H1 (cell line): ENCODE results near the gene RHOC. TPM values are rescaled to one million over a fixed set of nuclear protein-coding genes. Genes with fewer than 3 reads are reported as not detected.

Experiments used
- CTCF ChIA-PET: fragments of 300-600 bp; sonication (Branson Sonifier 250); formaldehyde crosslinking; loops from one replicate; lab custom pipeline; 2021; ENCODE audit not compliant: partially characterized antibody; lab: Charles Lee
- POLR2A ChIA-PET: fragments of 300-600 bp; sonication (Branson Sonifier 250); formaldehyde crosslinking; loops from one replicate; lab custom pipeline; 2021; ENCODE audit warnings: inconsistent platforms; ENCODE audit not compliant: partially characterized antibody; lab: Charles Lee
- DNase-seq, 2 experiments: peaks; one replicate each; pipeline versions ENCODE4 v3.0.0 to v3.0.0-alpha.2; 2010 to 2022; ENCODE audit warnings: low spot score in 2 of 2, low read depth in 1 of 2, mixed read lengths in 1 of 2
- FAIRE-seq: peaks from 2 replicates; lab custom pipeline; 2011; peaks lifted over from hg19 to GRCh38; lab: Jason Lieb, UNC
- H2AFZ ChIP-seq: 2 replicates; pipeline ENCODE4 v1.8.1; 2012; ENCODE audit warnings: low read length, inconsistent platforms
- H2AK5ac ChIP-seq: 2 replicates; pipeline ENCODE4 v1.6.1; 2013; ENCODE audit warnings: low read depth, low read length
- H2BK120ac ChIP-seq: replicated peaks from 2 replicates; pipeline ENCODE3; 2013; ENCODE audit warnings: low read depth, low read length, inconsistent platforms
- H2BK12ac ChIP-seq: 2 replicates; pipeline ENCODE4 v1.6.1; 2013; ENCODE audit warnings: low read depth, low read length
- H2BK15ac ChIP-seq: 2 replicates; pipeline ENCODE4 v1.6.1; 2013; ENCODE audit warnings: low read length
- H2BK20ac ChIP-seq: 2 replicates; pipeline ENCODE4 v1.6.1; 2013; ENCODE audit warnings: low read length
- H2BK5ac ChIP-seq: 2 replicates; pipeline ENCODE4 v1.6.1; 2013; ENCODE audit warnings: low read depth, low read length
- H3K14ac ChIP-seq: 2 replicates; pipeline ENCODE4 v1.6.1; 2013; ENCODE audit warnings: inconsistent platforms; ENCODE audit not compliant: insufficient read length
- H3K18ac ChIP-seq: 2 replicates; pipeline ENCODE4 v1.6.1; 2013; ENCODE audit warnings: low read length; ENCODE audit errors: extremely low read depth
- H3K23ac ChIP-seq: 2 replicates; pipeline ENCODE4 v1.6.1; 2013; ENCODE audit warnings: inconsistent platforms; ENCODE audit not compliant: insufficient read length
- H3K23me2 ChIP-seq: 2 replicates; pipeline ENCODE4 v1.6.1; 2013; ENCODE audit warnings: low read depth, low read length
- H3K27ac ChIP-seq: 2 replicates; pipeline ENCODE4 v1.6.1; 2011; ENCODE audit warnings: low read depth, low read length, inconsistent platforms
- H3K27me3 ChIP-seq, 4 experiments: replicated peaks in 1 of 4; 1 replicate in 1 of 4; 2 replicates in 3 of 4; pipeline versions ENCODE4 v1.6.1 to v1.8.1; 2011 to 2013; ENCODE audit warnings: low read length in 3 of 4, mild to moderate bottlenecking in 3 of 4, inconsistent platforms in 2 of 4, mixed read lengths in 2 of 4, moderate library complexity in 1 of 4; ENCODE audit not compliant: control insufficient read depth in 3 of 4, insufficient read depth in 3 of 4; ENCODE audit errors: extremely low read depth in 1 of 4
- H3K36me3 ChIP-seq, 4 experiments: 2 replicates each; pipeline versions ENCODE4 v1.6.1 to v1.8.1; 2011 to 2013; ENCODE audit warnings: mild to moderate bottlenecking in 4 of 4, low read length in 3 of 4, moderate library complexity in 2 of 4, control low read depth in 1 of 4, inconsistent platforms in 1 of 4; ENCODE audit not compliant: insufficient read depth in 4 of 4, control insufficient read depth in 2 of 4
- H3K4ac ChIP-seq: replicated peaks from 2 replicates; pipeline ENCODE3; 2013; ENCODE audit warnings: low read length, low read depth, mixed read lengths, inconsistent platforms; ENCODE audit not compliant: insufficient read length
- H3K4me1 ChIP-seq, 4 experiments: replicated peaks in 1 of 4; 1 replicate in 1 of 4; 2 replicates in 3 of 4; pipeline versions ENCODE4 v1.6.1 to v1.8.1; 2011 to 2013; ENCODE audit warnings: low read length in 3 of 4, inconsistent platforms in 2 of 4, mixed read lengths in 1 of 4; ENCODE audit not compliant: insufficient read depth in 4 of 4, control insufficient read depth in 3 of 4
- H3K4me2 ChIP-seq, 2 experiments: 2 replicates each; pipeline versions ENCODE4 v1.6.1 to v1.8.1; 2011 to 2013; ENCODE audit warnings: low read depth in 2 of 2, low read length in 2 of 2, control low read depth in 1 of 2, inconsistent platforms in 1 of 2, mild to moderate bottlenecking in 1 of 2; ENCODE audit not compliant: insufficient read depth in 1 of 2
- H3K4me3 ChIP-seq, 4 experiments: fragments of 200-600, 300-600 bp in 1 of 4; sonication (generic), shearing (Covaris generic), sonication (Bioruptor Twin) in 1 of 4; 2 replicates each; pipeline versions ENCODE4 v1.5.1 to v1.8.1; 2011 to 2016; ENCODE audit warnings: low read length in 4 of 4, low read depth in 3 of 4, control low read depth in 2 of 4, inconsistent platforms in 2 of 4, mild to moderate bottlenecking in 2 of 4, mixed read lengths in 1 of 4, moderate library complexity in 1 of 4; ENCODE audit not compliant: insufficient read depth in 2 of 4; ENCODE audit errors: extremely low read depth in 1 of 4
- H3K56ac ChIP-seq: replicated peaks from 2 replicates; pipeline ENCODE3; 2013; ENCODE audit warnings: low read depth, mild to moderate bottlenecking, mixed read lengths, low read length, inconsistent platforms; ENCODE audit not compliant: insufficient read length
- H3K79me1 ChIP-seq: 2 replicates; pipeline ENCODE4 v1.6.1; 2013; ENCODE audit warnings: low read depth, low read length, control low read depth
- H3K79me2 ChIP-seq, 2 experiments: 2 replicates each; pipeline versions ENCODE4 v1.6.1 to v1.8.1; 2012 to 2013; ENCODE audit warnings: low read length in 2 of 2, mild to moderate bottlenecking in 2 of 2, inconsistent platforms in 1 of 2; ENCODE audit not compliant: insufficient read depth in 2 of 2, control insufficient read depth in 1 of 2
- H3K9ac ChIP-seq, 4 experiments: replicated peaks in 1 of 4; 1 replicate in 1 of 4; 2 replicates in 3 of 4; pipeline versions ENCODE4 v1.6.1 to v1.8.1; 2011 to 2013; ENCODE audit warnings: low read depth in 3 of 4, low read length in 3 of 4, control low read depth in 2 of 4, mild to moderate bottlenecking in 2 of 4, moderate library complexity in 2 of 4, inconsistent platforms in 1 of 4; ENCODE audit errors: extremely low read depth in 1 of 4
- H3K9me3 ChIP-seq, 2 experiments: 2 replicates each; pipeline versions ENCODE4 v1.6.1 to v1.8.1; 2012 to 2013; ENCODE audit warnings: mild to moderate bottlenecking in 2 of 2, moderate library complexity in 2 of 2, control low read depth in 1 of 2, inconsistent platforms in 1 of 2, low read depth in 1 of 2, low read length in 1 of 2, mixed read lengths in 1 of 2; ENCODE audit not compliant: insufficient read depth in 2 of 2
- H4K20me1 ChIP-seq, 2 experiments: replicated peaks in 1 of 2; 2 replicates each; pipeline versions ENCODE3 to v1.8.1; 2011 to 2013; ENCODE audit warnings: inconsistent platforms in 2 of 2, low read length in 2 of 2, mild to moderate bottlenecking in 1 of 2; ENCODE audit not compliant: insufficient read depth in 2 of 2, control insufficient read depth in 1 of 2
- H4K5ac ChIP-seq: 2 replicates; pipeline ENCODE4 v1.6.1; 2013; ENCODE audit warnings: low read length, low read depth, mixed read lengths, inconsistent platforms; ENCODE audit not compliant: insufficient read length
- H4K8ac ChIP-seq: 2 replicates; pipeline ENCODE4 v1.8.0; 2013; ENCODE audit warnings: mild to moderate bottlenecking, moderate library complexity, low read length, inconsistent platforms; ENCODE audit not compliant: insufficient read depth; ENCODE audit errors: extremely low read depth
- H4K91ac ChIP-seq: replicated peaks from 2 replicates; pipeline ENCODE3; 2013; ENCODE audit warnings: low read length, mixed read lengths, inconsistent platforms; ENCODE audit not compliant: insufficient read length
- MAFK ChIP-seq: IDR thresholded peaks from 2 replicates; pipeline ENCODE4 v1.6.1; 2012; ENCODE audit warnings: low read depth, mild to moderate bottlenecking, improper control_type of control experiment, low read length
- RBBP5 ChIP-seq: IDR thresholded peaks from 2 replicates; pipeline ENCODE4 v1.7.1; 2012; ENCODE audit warnings: low read depth, mild to moderate bottlenecking, inconsistent platforms, low read length, moderate library complexity, borderline replicate concordance
- SIRT6 ChIP-seq: IDR thresholded peaks from one replicate; pipeline ENCODE4 v1.7.1; 2012; ENCODE audit warnings: low read length, inconsistent platforms
- TAF7 ChIP-seq: optimal IDR thresholded peaks from 2 replicates; pipeline ENCODE3; 2011; ENCODE audit warnings: low read depth, mild to moderate bottlenecking, inconsistent platforms, low read length, moderate library complexity, borderline replicate concordance
- WGBS, 2 experiments: shearing (Covaris generic) in 1 of 2; methylation state at CpG; one replicate each; pipeline versions ENCODE4 v1.1.6 to v1.1.7; 2013 to 2015; ENCODE audit warnings: low lambda C conversion rate in 2 of 2, mixed read lengths in 2 of 2, inconsistent platforms in 1 of 2, low coverage in 1 of 2, missing lambda C conversion rate in 1 of 2; ENCODE audit not compliant: insufficient replicate concordance in 2 of 2, insufficient coverage in 1 of 2, insufficient read length in 1 of 2; ENCODE audit errors: extremely low coverage in 1 of 2, missing lambda C conversion rate in 1 of 2; 5-methylcytosine and 5-hydroxymethylcytosine counted together
- polyA plus RNA-seq, 7 experiments: library from polyadenylated mRNA; depleted of rRNA in 3 of 7; stranded (reverse) in 5 of 7; unstranded in 2 of 7; fragments of >200 nt in 5 of 7; fragments of 200-250 nt in 2 of 7; gene quantifications; 1 replicate in 5 of 7; 2 replicates in 1 of 7; 4 replicates in 1 of 7; pipeline versions ENCODE4 v1.2.1 to v1.2.3, GENCODE V29; 2011 to 2013; ENCODE audit warnings: missing spikeins in 2 of 7, mixed read lengths in 2 of 7
- total RNA-seq: library from RNA; stranded (reverse); fragmentation: NEBNext Ultra II Directional; extraction: Animal tissue kit (Norgen Biotek cat#: 25700); gene quantifications from 2 replicates; pipeline ENCODE4 v1.2.1, GENCODE V29; 2021

The RHOC gene
- total and polyA plus RNA-seq, 2 of the 8 experiments (the other 6 are each of a cell fraction or from before 2014, with no cell fraction given) = 53.6 to 97.5 TPM

- Histone ChIP-seq H3K23ac (no peak overlapping the region), H2AFZ (no peak overlapping the region), H3K79me2 (peaks cover 0 to 7% of the 10 kb centered on the region in 2 experiments; a peak in 2 of 4 replicates), H3K9ac (no peak overlapping the region), H2BK5ac (no peak overlapping the region), H3K27me3 (no peaks in the 10 kb centered on the region), H3K23me2 (no peaks in the 10 kb centered on the region), H4K20me1 (peaks cover 0 to 9% of the 10 kb centered on the region in 2 experiments), H3K18ac (no peak overlapping the region), H2BK15ac (no peak overlapping the region), H4K8ac (no peak overlapping the region), H4K91ac (no peak overlapping the region), H3K4me1 (peaks cover 0 to 2% (median 0%) of the 10 kb centered on the region in 4 experiments; a peak in 2 of 7 replicates), H2BK120ac (no peak overlapping the region), H3K14ac (no peak overlapping the region), H3K79me1 (peaks cover 3% of the 10 kb centered on the region), H3K27ac (no peak overlapping the region), H4K5ac (no peak overlapping the region), H2BK12ac (no peak overlapping the region), H3K56ac (no peak overlapping the region), H2BK20ac (no peak overlapping the region), H2AK5ac (no peak overlapping the region), H3K4me3 (no peak overlapping the region), H3K9me3 (no peaks in the 10 kb centered on the region), H3K36me3 (peaks cover 0 to 20% (median 15%) of the 10 kb centered on the region in 4 experiments; a peak in 7 of 8 replicates), H3K4me2 (no peak overlapping the region), H3K4ac (no peak overlapping the region)
- whole genome bisulfite sequencing, 2 experiments = 93% methylated on average over 4 of the region's 4 CpGs; no CpG with 5 or more reads in 1 of the 2 experiments
- no peak for FAIRE-seq
- CTCF ChIA-PET = interaction anchor here (0.8 to 1.2 kb wide), 2 partner anchors 10 to 31 kb away, joined by 3 read pairs; no protein-coding TSS in a partner anchor
- TF ChIP-seq RBBP5 (no peak), TAF7 (no peak), MAFK (no peak), SIRT6 (no peak)
- POLR2A ChIA-PET = interaction anchor here (3.0 to 6.0 kb wide), 2 partner anchors 12 kb away, joined by 26 to 32 read pairs; partner anchors contain the start of gene MOV10
- no peak for DNase-seq
Observed at GRCh38 chr1:112687361-112687760, 19.6 kb downstream of the RHOC start.
